Calu3 (cell line): ENCODE data around the gene CR2. TPM values are rescaled to one million over a fixed set of nuclear protein-coding genes. Genes with fewer than 3 reads are reported as not detected.

Source experiments
- BruUV-seq: library from RNA; stranded (reverse); fragments of 400-500 nt; replicated peaks from 2 replicates; lab custom pipeline; 2021; lab: Mats Ljungman, UMichigan
- CTCF ChIA-PET: fragments of 300-600 bp; sonication (Branson Sonifier 250); formaldehyde crosslinking; loops from one replicate; lab custom pipeline; 2022; ENCODE audit warnings: antibody characterized with exemption; lab: Charles Lee
- DNase-seq: peaks from one replicate; pipeline ENCODE4 v3.0.0; 2022
- H3K27ac Mint-ChIP-seq: one replicate; pipeline ENCODE4 v1.8.0; 2022; ENCODE audit warnings: mixed read lengths; ENCODE audit not compliant: unreplicated experiment
- H3K27me3 Mint-ChIP-seq: one replicate; pipeline ENCODE4 v1.8.0; 2022; ENCODE audit warnings: mixed read lengths; ENCODE audit not compliant: unreplicated experiment
- H3K36me3 Mint-ChIP-seq: one replicate; pipeline ENCODE4 v1.8.0; 2022; ENCODE audit warnings: mild to moderate bottlenecking, moderate library complexity, mixed read lengths; ENCODE audit not compliant: insufficient read depth, unreplicated experiment
- H3K4me1 Mint-ChIP-seq: one replicate; pipeline ENCODE4 v1.8.0; 2022; ENCODE audit warnings: mild to moderate bottlenecking, low read depth, mixed read lengths; ENCODE audit not compliant: unreplicated experiment
- H3K4me3 Mint-ChIP-seq: one replicate; pipeline ENCODE4 v1.8.0; 2022; ENCODE audit warnings: mild to moderate bottlenecking, low read depth, moderate library complexity, mixed read lengths; ENCODE audit not compliant: unreplicated experiment
- H3K9me3 Mint-ChIP-seq: one replicate; pipeline ENCODE4 v1.8.0; 2022; ENCODE audit warnings: low read depth, mixed read lengths; ENCODE audit not compliant: unreplicated experiment
- CTCF ChIP-seq: fragments of 200-600 bp; IDR thresholded peaks from one replicate; pipeline ENCODE4 v1.8.0; 2022; ENCODE audit warnings: antibody characterized with exemption; ENCODE audit not compliant: unreplicated experiment
- intact Hi-C: fragments of 100-400 bp; cut with micrococcal nuclease; formaldehyde crosslinking; loops from one replicate; pipeline ENCODE4 v1.10.0; 2022; ENCODE audit not compliant: unreplicated experiment
- total RNA-seq: library from RNA; stranded (reverse); gene quantifications from 2 replicates; pipeline ENCODE4 v1.2.3, GENCODE V29; 2022

The CR2 gene
- total RNA-seq, 1 experiment from 2014 or later = 0.83 TPM

- no peak for TF ChIP-seq CTCF
- H3K4me3 Mint-ChIP-seq = no peak overlapping the region
- H3K36me3 Mint-ChIP-seq = no peaks in the 10 kb centered on the region
- H3K27ac Mint-ChIP-seq = no peak overlapping the region
- peaks cover 44% of the 10 kb centered on the region for H3K27me3 Mint-ChIP-seq
- DNase-seq = no peak
- BruUV-seq = no TSS peak
- no peaks in the 10 kb centered on the region for H3K4me1 Mint-ChIP-seq
- no peaks in the 10 kb centered on the region for H3K9me3 Mint-ChIP-seq
- intact Hi-C loops = no loop called here
- CTCF ChIA-PET = no interaction called here
These were observed 9.4 kb downstream of the CR2 start for GRCh38 chr1:207463571-207463970.

GRCh38 chr1:207470927-207471326, 16.8 kb downstream of the CR2 start:
- Mint-ChIP-seq H3K36me3 (no peaks in the 10 kb centered on the region), H3K4me3 (no peak overlapping the region), H3K27ac (no peak overlapping the region), H3K27me3 (peaks cover 93% of the 10 kb centered on the region), H3K4me1 (no peaks in the 10 kb centered on the region), H3K9me3 (peaks cover 2% of the 10 kb centered on the region)
- intact Hi-C loops = no loop called here
- no peak for TF ChIP-seq CTCF
- no peak for DNase-seq
- CTCF ChIA-PET = no interaction called here
- BruUV-seq = no TSS peak

- no peak overlapping the region for H3K27ac Mint-ChIP-seq
- peaks cover 84% of the 10 kb centered on the region for H3K27me3 Mint-ChIP-seq
- H3K4me3 Mint-ChIP-seq = no peak overlapping the region
- CTCF ChIA-PET = no interaction called here
- no peaks in the 10 kb centered on the region for H3K4me1 Mint-ChIP-seq
- TF ChIP-seq CTCF = no peak
- H3K9me3 Mint-ChIP-seq = peaks cover 2% of the 10 kb centered on the region
- intact Hi-C loops = no loop called here
- no TSS peak for BruUV-seq
- peaks cover 4% of the 10 kb centered on the region for H3K36me3 Mint-ChIP-seq
- DNase-seq = no peak
These were observed 20.1 kb downstream of the CR2 start for GRCh38 chr1:207474210-207474609.

GRCh38 chr1:207486198-207486597, 32.1 kb downstream of the CR2 start:
- Mint-ChIP-seq H3K9me3 (no peaks in the 10 kb centered on the region), H3K27ac (no peak overlapping the region), H3K36me3 (no peaks in the 10 kb centered on the region), H3K4me1 (peaks cover 8% of the 10 kb centered on the region), H3K4me3 (no peak overlapping the region), H3K27me3 (peaks cover 27% of the 10 kb centered on the region)
- intact Hi-C loops = no loop called here
- CTCF ChIA-PET = no interaction called here
- no peak for DNase-seq
- BruUV-seq = no TSS peak
- TF ChIP-seq CTCF = no peak

GRCh38 chr1:207487636-207488035, 33.5 kb downstream of the CR2 start:
- TF ChIP-seq CTCF = no peak
- DNase-seq = no peak
- H3K27ac Mint-ChIP-seq = no peak overlapping the region
- H3K36me3 Mint-ChIP-seq = no peaks in the 10 kb centered on the region
- H3K9me3 Mint-ChIP-seq = no peaks in the 10 kb centered on the region
- intact Hi-C loops = no loop called here
- H3K4me3 Mint-ChIP-seq = no peak overlapping the region
- peaks cover 27% of the 10 kb centered on the region for H3K27me3 Mint-ChIP-seq
- CTCF ChIA-PET = no interaction called here
- no TSS peak for BruUV-seq
- H3K4me1 Mint-ChIP-seq = peaks cover 8% of the 10 kb centered on the region
